Right cardiac atrium (tissue), 5 donors: Measurements from ENCODE around the gene EPB41L1. TPM values are rescaled to one million over a fixed set of nuclear protein-coding genes. Genes with fewer than 3 reads are reported as not detected.

ENCODE experiments used
- ATAC-seq, 2 donors: fragments of 200-7000 bp; cut with Tn5 transposase; one replicate each; pipeline versions ENCODE4 v1.8.0 to v1.9.1; 2020; ENCODE audit warnings: moderate library complexity in 2 of 2, mild to moderate bottlenecking in 1 of 2
- DNase-seq, 3 donors: peaks; one replicate each; pipeline ENCODE4 v3.0.0-alpha.2; 2020
- H3K27ac ChIP-seq: one replicate; pipeline ENCODE4 v1.5.1; 2013; ENCODE audit warnings: mild to moderate bottlenecking, low read length, control low read depth, moderate library complexity
- H3K27me3 ChIP-seq: one replicate; pipeline ENCODE4 v1.6.1; 2013; ENCODE audit not compliant: control insufficient read depth, insufficient read depth
- H3K4me1 ChIP-seq: one replicate; pipeline ENCODE4 v1.6.1; 2013; ENCODE audit warnings: low read length; ENCODE audit not compliant: control insufficient read depth, insufficient read depth
- H3K4me3 ChIP-seq: one replicate; pipeline ENCODE4 v1.5.1; 2013; ENCODE audit warnings: low read length, control low read depth
- H3K9me3 ChIP-seq: one replicate; pipeline ENCODE4 v1.6.1; 2013; ENCODE audit warnings: low read length; ENCODE audit not compliant: control insufficient read depth
- WGBS: extraction: QIAGEN DNeasy Blood & Tissue Kit; methylation state at CpG from one replicate; pipeline ENCODE4 v1.1.7; 2013; 5-methylcytosine and 5-hydroxymethylcytosine counted together
- intact Hi-C, 4 donors: fragments of 100-400 bp; cut with DNase I; formaldehyde crosslinking; loops; one replicate each; pipeline versions ENCODE4 v1.11.0 to v1.14.0; 2022 to 2023
- polyA plus RNA-seq: library from polyadenylated mRNA; stranded (reverse); fragments of 200-250 nt; gene quantifications from one replicate; pipeline ENCODE4 v1.2.3, GENCODE V29; 2013
- total RNA-seq, 4 donors: library from RNA; stranded (reverse); fragmentation: NEBNext Ultra II Directional; extraction: Animal tissue kit (Norgen Biotek cat#: 25700); gene quantifications; one replicate each; pipeline ENCODE4 v1.2.1, GENCODE V29; 2021
- donor health status: healthy with polysubstance abuse.
- donor health status: DM: no; HTN: yes; CAD: no.
- donor health status: DM: no; HTN: no; CAD: no.
- donor health status: DM: no; HTN: yes; CAD: no; lungs with severe emphysema.
- donor health status: DM: yes; HTN: yes; CAD: no.

Gene EPB41L1
- total and polyA plus RNA-seq, 5 donors: 12.1 to 33.8 (median 25.0) TPM

DNA sequence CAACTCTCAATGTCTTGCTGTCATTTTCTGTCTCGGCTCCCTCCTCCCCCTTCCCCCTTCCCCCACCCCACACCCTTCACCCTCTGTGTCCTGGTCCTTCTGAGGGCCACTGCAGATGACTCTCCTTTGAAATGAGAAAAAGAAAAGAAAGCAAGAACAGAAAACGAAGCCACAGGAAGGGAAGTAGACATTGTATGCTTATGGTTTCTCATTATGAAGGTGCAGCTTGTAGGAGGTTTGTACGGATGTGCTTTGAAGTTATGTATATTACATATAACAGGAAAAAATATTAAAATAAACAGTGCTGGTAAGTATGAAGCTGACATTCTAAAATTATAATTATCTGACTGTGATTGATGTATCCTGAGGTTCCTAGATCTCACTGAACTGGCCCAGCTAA lies 75.5 kb downstream of the EPB41L1 start:
- Histone ChIP-seq H3K27ac (no peak overlapping the region), H3K9me3 (no peaks in the 10 kb centered on the region), H3K4me3 (no peak overlapping the region), H3K4me1 (no peaks in the 10 kb centered on the region), H3K27me3 (no peaks in the 10 kb centered on the region)
- intact Hi-C loops: no loop called here
- ATAC-seq (no peak), DNase-seq (no peak)
- 64% methylated on average over 3 of the region's 3 CpGs for WGBS

DNA sequence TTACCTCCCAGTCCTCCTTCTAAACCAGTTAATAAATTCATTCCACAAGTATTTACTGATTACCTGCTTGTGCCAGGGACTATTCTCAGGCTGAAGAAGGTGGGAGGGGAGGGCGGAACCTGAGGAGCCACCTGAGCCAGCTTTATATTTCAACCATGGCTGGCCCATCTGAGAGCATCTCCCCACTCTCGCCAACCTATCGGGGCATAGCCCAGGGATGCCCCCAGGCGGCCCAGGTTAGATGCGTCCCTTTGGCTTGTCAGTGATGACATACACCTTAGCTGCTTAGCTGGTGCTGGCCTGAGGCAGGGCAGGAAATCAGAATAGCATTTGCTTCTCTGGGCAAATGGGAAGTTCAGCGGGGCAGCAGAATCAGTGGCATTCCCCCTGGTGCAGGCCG lies 76.8 kb downstream of the EPB41L1 start:
- ATAC-seq: no peak
- WGBS: 91% methylated on average over 7 of the region's 7 CpGs

DNA sequence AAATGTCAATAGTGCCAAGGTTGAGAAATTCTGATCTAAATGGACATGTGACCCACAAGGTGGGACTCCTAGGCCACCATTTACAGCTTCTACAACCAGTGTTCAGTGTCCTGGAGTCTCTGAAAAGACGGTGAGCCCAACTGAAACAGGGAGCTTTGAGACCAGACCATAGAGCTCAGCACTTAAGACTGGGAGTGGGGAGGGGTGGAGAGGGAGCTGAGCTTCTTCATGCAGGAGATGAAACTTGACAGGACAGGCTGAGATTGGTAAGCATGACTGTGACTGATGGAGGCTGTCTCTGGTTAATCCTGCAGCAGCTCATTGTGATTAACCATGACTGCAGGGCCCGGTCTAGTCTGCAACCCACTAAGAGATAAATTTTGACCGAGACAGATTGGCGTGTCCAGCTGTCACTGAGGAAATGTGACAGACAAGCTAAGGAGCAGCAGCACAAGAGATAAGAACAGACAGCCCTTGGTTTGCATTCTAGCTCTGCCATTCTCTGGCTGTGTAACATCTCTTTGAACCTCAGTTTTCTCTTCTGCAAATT lies 80.3 kb downstream of the EPB41L1 start:
- H3K27ac ChIP-seq: no peak overlapping the region
- H3K4me1 ChIP-seq: peaks cover 2% of the 10 kb centered on the region
- WGBS: 38% methylated on average over 4 of the region's 4 CpGs
- no peak overlapping the region for H3K4me3 ChIP-seq
- intact Hi-C loops: no loop called here
- no peak for DNase-seq
- no peak for ATAC-seq
- H3K9me3 ChIP-seq: no peaks in the 10 kb centered on the region
- no peaks in the 10 kb centered on the region for H3K27me3 ChIP-seq

More for the DNA sequence above, 76.8 kb downstream of the EPB41L1 start:
- Histone ChIP-seq H3K9me3 (no peaks in the 10 kb centered on the region), H3K27ac (no peak overlapping the region), H3K4me1 (no peaks in the 10 kb centered on the region), H3K27me3 (no peaks in the 10 kb centered on the region), H3K4me3 (no peak overlapping the region)
- intact Hi-C loops: no loop called here
- DNase-seq: no peak

DNA sequence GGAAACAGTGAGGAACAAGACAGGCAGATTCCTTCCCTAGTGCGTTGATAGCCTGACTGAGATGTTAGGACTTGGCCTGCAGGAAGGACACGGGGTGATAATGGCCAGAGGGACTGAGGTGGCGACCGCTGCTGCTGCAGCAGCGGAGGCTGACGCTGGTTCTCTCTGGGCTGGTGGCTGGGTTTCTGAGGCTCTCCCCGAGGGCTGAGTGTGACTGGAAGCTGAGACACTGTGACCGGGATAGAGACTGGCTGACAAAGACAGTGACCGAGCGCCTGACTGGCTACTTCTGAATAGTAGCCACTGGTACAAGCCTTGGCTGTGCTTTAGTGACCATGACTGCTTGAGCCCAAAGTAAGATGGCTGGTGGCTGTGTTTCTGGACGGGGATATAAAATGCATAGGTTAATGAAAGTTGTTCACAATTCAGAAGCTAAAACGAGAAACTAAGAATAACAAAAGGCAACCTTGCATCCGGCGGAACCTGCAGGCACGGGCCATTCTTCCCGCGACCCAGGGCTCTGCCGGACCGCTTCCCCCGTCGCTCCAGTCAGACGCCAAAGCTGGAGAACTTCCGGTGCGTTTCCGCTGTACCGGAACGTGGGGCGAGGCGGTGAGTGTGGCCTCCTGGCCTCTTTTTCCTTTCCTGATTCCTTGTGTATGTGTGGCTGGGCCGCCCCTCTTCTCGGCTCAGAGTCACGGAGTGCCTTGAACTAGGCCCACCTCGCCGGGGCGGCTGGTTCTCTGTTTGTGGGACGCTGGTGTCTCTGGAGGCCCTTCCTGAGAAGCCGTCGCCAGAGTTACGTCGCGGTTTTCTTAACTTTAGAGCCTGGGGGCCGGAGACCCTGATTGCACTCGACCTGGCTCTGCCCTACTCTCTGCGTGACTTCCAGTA lies 81.6 kb downstream of the EPB41L1 start, which contains the start of gene AAR2:
Gene AAR2, plus strand, starts transcription at position 587 of the 894 bp plus-strand sequence. CDS start 3,391 bp downstream, outside the sequence.
- DNase-seq (peak; percentile 82 to 92 (median 91)), ATAC-seq (peak; percentile 94 to 97)
- no peaks in the 10 kb centered on the region for H3K27me3 ChIP-seq
- intact Hi-C loops: no loop called here
- WGBS: 8% methylated on average over 44 of the region's 44 CpGs
- H3K9me3 ChIP-seq: no peaks in the 10 kb centered on the region
- peak within 1 kb of the TSS; percentile 85 for H3K27ac ChIP-seq
- peaks cover 2% of the 10 kb centered on the region for H3K4me1 ChIP-seq
- peak within 1 kb of the TSS; percentile 100 for H3K4me3 ChIP-seq

DNA sequence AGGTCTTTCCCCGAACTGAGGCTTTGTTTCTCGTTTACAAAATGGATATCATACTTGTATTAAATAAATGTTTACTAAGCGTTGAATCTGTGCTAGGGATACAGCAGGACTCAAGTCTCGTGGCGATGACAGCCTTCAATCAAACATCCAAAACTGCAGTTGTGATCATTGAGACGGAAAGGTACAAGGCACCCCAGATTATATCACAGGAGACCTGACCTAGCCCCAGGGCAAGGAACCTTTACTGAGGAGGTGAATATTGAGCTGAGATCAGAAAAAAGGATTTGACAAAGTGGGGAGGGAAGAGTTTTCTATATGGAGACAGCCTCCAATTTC lies 82.2 kb downstream of the EPB41L1 start:
- Histone ChIP-seq H3K4me1 (peaks cover 2% of the 10 kb centered on the region), H3K4me3 (peak overlapping the region; percentile 100), H3K27ac (peak overlapping the region; percentile 85), H3K9me3 (no peaks in the 10 kb centered on the region), H3K27me3 (no peaks in the 10 kb centered on the region)
- intact Hi-C loops: no loop called here
- under 1% methylated on average over 6 of the region's 6 CpGs for WGBS
- DNase-seq: no peak
- ATAC-seq: peak in 1 of 2 donors; percentile 9

DNA sequence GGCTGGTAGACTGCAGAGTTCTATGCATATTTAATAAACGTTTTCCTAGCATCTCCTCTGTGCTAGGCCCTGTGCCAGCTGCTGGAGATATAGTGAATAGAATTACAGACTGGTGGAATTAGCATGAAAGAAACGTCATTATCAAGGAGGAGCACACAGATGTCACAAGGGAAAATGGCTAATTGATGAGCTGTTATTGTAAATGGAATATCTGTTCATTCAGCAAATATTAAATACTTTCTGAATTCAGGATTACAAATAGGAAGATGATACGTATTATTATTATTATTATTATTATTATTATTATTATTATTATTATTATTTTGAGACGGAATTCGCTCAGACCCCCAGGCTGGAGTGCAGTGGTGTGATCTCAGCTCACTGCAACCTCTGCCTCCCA lies 82.9 kb downstream of the EPB41L1 start:
- no peak overlapping the region for H3K27ac ChIP-seq
- intact Hi-C loops: no loop called here
- no peak for ATAC-seq
- peak overlapping the region; percentile 100 for H3K4me3 ChIP-seq
- no peaks in the 10 kb centered on the region for H3K27me3 ChIP-seq
- DNase-seq: no peak
- peaks cover 2% of the 10 kb centered on the region for H3K4me1 ChIP-seq
- WGBS: 60% methylated on average over 5 of the region's 5 CpGs
- no peaks in the 10 kb centered on the region for H3K9me3 ChIP-seq

DNA sequence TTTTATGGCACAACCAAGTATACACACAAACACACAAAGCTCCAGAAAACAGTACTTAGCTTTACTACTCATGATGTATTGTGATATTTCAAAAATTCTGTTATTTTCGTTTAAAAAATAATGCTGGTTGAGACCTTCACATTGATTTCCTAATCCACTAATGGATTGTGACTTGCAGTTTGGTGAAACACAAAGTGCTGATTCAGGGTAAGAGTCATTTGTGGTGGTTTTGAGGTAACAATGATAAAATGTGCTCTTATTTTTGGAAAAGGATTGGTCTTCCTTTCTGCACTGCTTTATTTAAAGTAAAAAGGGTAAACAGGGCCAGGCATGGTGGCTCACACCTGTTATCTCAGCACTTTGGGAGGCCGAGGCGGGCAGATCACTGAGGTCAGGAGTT lies 83.6 kb downstream of the EPB41L1 start:
- ATAC-seq (no peak), DNase-seq (no peak)
- Histone ChIP-seq H3K9me3 (no peaks in the 10 kb centered on the region), H3K4me3 (no peak overlapping the region), H3K27ac (no peak overlapping the region), H3K4me1 (peaks cover 2% of the 10 kb centered on the region), H3K27me3 (no peaks in the 10 kb centered on the region)
- intact Hi-C loops: no loop called here
- 87% methylated on average over 3 of the region's 3 CpGs for WGBS

DNA sequence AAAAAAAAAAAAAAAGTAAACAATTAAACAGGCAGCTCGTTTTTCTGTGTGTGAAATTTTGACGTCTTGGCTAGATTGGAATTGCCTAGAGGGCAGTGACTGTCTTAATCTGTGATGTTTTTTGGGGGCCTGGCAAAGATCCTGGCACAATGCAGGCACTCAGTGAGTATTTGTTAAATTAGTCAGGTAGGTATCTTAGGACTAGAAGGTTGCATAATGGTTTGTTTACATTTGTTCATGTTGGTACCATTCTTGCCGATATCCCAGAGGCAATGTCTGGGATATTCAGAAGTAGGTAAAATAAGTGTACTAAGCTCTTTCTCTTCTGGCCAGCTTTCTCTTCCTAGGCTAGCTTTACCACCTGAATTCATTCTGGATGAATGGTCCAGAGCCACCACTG lies 84.2 kb downstream of the EPB41L1 start:
- H3K27ac ChIP-seq: no peak overlapping the region
- peaks cover 2% of the 10 kb centered on the region for H3K4me1 ChIP-seq
- ATAC-seq: no peak
- no peak for DNase-seq
- WGBS: 58% methylated on average over 3 of the region's 3 CpGs
- no peaks in the 10 kb centered on the region for H3K27me3 ChIP-seq
- no peak overlapping the region for H3K4me3 ChIP-seq
- no peaks in the 10 kb centered on the region for H3K9me3 ChIP-seq
- intact Hi-C loops: no loop called here

DNA sequence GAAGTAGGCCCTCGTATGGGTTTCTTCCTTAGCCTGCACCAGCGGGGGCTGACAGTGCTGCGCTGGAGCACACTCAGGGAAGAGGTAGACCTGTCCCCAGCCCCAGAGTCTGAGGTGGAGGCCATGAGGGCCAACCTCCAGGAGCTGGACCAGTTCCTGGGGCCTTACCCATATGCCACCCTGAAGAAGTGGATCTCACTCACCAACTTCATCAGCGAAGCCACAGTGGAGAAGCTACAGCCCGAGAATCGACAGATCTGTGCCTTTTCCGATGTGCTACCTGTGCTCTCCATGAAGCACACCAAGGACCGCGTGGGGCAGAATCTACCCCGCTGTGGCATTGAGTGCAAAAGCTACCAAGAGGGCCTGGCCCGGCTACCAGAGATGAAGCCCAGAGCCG lies 85.5 kb downstream of the EPB41L1 start:
- WGBS: 92% methylated on average over 12 of the region's 12 CpGs
- no peak for ATAC-seq

DNA sequence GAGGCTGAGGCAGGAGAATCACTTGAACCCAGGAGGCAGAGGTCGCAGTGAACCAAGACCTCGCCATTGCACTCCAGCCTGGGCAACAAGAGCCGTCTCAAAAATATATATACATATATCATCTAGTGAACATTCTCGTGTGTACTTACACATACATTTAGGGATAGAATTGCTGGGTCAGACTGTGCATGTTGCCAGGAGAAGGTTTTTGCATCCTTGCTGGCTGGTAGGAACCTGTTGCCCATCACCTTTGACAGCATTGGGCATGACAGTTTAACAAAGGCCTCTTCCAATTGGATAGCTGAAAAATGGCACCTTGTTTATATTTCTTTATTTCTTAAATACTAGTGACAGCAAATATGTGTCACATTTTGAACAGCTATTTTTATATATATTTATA lies 87.1 kb downstream of the EPB41L1 start:
- Histone ChIP-seq H3K27ac (no peak overlapping the region), H3K4me3 (no peak overlapping the region), H3K9me3 (no peaks in the 10 kb centered on the region), H3K27me3 (no peaks in the 10 kb centered on the region), H3K4me1 (peaks cover 2% of the 10 kb centered on the region)
- intact Hi-C loops: no loop called here
- 88% methylated on average over 4 of the region's 4 CpGs for WGBS
- DNase-seq (no peak), ATAC-seq (no peak)

More for the DNA sequence above, 85.5 kb downstream of the EPB41L1 start:
- no peak overlapping the region for H3K4me3 ChIP-seq
- H3K9me3 ChIP-seq: no peaks in the 10 kb centered on the region
- intact Hi-C loops: no loop called here
- peaks cover 2% of the 10 kb centered on the region for H3K4me1 ChIP-seq
- H3K27ac ChIP-seq: no peak overlapping the region
- no peak for DNase-seq
- no peaks in the 10 kb centered on the region for H3K27me3 ChIP-seq

DNA sequence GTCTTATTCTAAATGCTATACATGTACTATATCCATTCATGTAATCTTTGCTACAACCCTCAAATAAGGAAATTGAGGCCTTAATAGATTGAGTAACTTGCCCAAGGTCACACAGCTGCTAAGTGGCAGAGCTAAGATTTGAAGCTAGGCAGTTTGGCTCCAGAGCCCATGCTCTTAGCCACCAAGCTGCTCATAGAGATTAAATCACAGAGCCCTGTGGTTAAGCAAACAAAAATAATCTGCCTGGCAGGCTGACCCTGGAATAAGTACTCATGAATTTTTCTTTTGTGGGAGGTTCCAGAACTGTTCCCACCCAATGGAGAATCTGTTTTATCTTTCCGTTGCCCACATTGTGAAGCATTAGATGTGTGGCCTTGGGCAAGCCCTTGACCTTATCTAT lies 89.2 kb downstream of the EPB41L1 start:
- H3K9me3 ChIP-seq: no peaks in the 10 kb centered on the region
- DNase-seq (no peak), ATAC-seq (no peak)
- H3K4me1 ChIP-seq: no peaks in the 10 kb centered on the region
- 70% methylated on average over 1 of the region's 1 CpG for WGBS
- intact Hi-C loops: no loop called here
- no peak overlapping the region for H3K4me3 ChIP-seq
- no peaks in the 10 kb centered on the region for H3K27me3 ChIP-seq
- no peak overlapping the region for H3K27ac ChIP-seq
